Testis (tissue), 2 donors: ENCODE measurements around the gene MTIF2.

Source experiments
- CTCF ChIP-seq, 3 experiments: fragments of 450-650 bp in 2 of 3; fragments of 200-600 bp in 1 of 3; sonication (generic) in 1 of 3; IDR thresholded peaks; one replicate each; pipeline ENCODE4 v1.5.1; 2016 to 2019; ENCODE audit warnings: antibody characterized with exemption in 3 of 3, mild to moderate bottlenecking in 2 of 3, moderate library complexity in 1 of 3
- POLR2A ChIP-seq: fragments of 450-650 bp; IDR thresholded peaks from one replicate; pipeline ENCODE4 v1.6.1; 2017; ENCODE audit warnings: antibody characterized with exemption, mild to moderate bottlenecking, moderate library complexity

DNA sequence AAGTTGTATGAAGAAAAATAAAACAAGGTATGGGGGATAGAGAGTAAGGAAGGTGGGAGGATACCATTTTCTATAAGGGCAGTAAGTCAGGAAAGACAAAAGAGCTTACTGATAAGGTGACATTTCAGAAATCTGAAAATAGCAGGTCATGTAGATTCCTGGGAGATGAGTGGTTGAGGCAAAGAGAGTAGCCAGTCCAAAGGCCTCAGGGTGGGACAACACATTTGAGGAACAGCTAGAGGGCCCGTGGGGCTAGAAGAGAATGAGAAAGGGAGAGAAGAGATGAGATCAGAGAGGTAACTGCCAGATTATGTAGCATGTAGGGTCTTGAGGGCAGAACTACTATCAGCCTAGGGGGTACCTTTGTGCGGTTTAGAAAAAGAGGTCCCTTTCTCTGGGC is 39.8 kb downstream of the MTIF2 start:
- TF ChIP-seq POLR2A, result no peak
- no peak for TF ChIP-seq CTCF (IDR thresholded peaks at IDR 0.05)
